IPS DF 4.7 (cell line): ENCODE data around the gene GPBAR1.
A peak's percentile ranks its signal among the peaks of the same experiment; 100 is the strongest.

Experiments
- DNase-seq: peaks from one replicate; pipeline ENCODE4 v3.0.0-alpha.2; 2013; ENCODE audit warnings: low spot score; ENCODE audit errors: extremely low read depth

The GPBAR1 gene

GRCh38 chr2:218284106-218284811, 23.4 kb downstream of the GPBAR1 start:
- DNase-seq, result no peak

DNA sequence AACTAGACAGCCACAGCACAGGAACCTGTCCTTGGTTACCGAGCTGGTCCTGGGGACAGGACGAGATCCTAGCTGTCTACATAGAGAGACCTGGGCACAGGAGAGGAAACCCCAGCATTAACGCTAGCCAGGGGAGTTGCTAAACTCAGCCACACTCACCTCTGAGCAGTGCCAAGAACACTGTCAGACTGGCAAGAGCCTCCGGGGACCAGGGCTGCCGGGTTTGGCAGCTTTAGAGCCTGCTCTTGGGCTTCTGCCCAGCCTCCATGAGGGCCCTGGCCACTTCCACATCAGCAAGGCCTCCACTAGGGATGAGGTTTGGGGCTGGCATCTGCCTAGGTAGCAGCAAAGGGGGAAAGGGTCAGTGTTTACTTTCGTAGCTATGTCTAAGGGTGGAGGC, 24.8 kb downstream of the GPBAR1 start:
- DNase-seq, result no peak

GRCh38 chr2:218286570-218287459, 26.0 kb downstream of the GPBAR1 start:
- DNase-seq, result no peak

- DNase-seq, result no peak
Measured at GRCh38 chr2:218289639-218290315, 29.0 kb downstream of the GPBAR1 start.

- DNase-seq, result no peak
Measured at GRCh38 chr2:218290316-218291261, 29.8 kb downstream of the GPBAR1 start.

DNA sequence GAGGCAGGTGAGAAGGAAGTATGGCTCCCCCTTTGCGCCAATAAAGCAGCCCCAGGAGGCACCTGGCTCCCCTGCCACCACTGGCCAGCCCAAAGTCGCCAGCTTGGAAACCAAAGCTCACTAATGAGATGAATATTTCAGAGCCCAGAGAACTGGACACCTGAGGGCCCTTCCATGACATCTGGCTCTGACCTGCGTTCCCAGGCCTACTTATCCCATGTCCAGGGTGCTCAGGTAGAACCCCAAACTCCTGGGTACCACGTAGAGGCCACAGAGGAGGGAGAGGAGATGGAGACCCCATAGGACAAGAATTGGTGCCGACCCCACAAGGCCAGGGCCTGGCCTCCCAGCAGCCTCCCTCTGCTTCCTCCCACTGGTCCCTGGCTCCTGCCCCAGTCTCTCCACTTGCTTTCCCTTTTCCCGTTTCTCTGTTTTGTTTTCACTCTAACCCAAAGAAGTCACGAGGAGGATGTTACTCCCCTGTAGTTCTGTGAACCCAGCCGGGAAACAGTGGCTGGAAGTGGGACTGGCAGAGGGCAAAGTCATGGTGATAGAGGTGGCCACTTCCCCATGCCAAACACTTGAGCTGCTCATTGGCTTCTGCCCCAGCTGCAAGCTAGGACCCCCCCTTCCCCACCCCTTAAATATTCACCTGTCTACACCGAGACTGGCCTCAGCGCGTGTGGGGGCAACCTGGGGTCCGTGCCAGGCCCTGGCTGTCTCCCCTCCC, 30.7 kb downstream of the GPBAR1 start:
- DNase-seq, result no peak

DNA sequence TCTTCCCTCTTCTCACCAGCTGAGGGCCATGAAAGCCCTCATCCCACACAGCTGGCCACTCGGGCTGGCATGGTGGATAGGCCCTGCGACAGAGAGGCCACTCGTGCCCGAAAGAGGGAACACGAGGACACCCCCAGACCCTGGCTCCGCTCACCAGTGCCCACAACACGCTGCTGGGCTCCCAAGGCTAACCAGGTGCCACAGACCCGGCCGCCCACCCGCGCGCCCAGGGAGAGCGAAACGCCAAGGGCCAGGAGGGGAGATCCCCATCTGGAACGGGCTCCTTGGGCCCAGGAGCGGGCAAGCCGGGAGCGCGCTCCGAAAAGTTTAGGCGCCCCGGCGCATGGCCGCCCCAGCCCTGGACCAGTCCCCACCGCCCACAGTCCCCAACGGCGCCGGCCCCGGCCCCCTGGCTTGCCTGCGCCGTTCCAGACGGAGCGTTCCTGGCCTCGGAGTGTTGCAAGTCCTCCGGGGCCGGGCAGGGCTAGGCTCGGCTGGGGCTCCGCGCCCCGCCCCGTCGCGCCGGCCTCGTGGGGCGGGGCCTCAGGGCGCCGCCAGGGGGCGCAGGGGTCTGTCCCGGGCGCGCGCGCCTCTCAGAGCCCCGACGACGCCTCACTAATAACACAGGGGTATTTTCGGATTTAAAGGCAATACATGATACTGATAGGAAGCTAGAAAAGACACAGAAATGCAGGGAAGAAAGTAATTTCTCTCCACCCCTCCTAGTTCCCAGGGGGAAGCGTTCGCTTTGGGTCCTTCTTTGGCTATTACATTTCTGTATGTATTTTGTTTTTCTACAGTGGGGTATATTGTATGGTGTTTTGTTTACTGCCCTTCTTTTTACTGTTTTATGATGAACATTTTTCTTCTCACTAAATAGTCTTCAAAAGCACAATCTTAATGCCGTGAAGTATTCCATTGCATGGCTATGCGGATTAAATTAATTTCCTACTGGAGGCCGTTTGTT, 31.5 kb downstream of the GPBAR1 start, which contains the start of gene TMBIM1:
Gene TMBIM1 (minus strand): TSS at position 456 of the 967 bp plus-strand sequence. CDS start 10,362 bp downstream, outside the sequence.
- no peak for DNase-seq

- no peak for DNase-seq
Measured at GRCh38 chr2:218293715-218294429, 33.1 kb downstream of the GPBAR1 start.

- no peak for DNase-seq
Measured at GRCh38 chr2:218294430-218295022, 33.7 kb downstream of the GPBAR1 start.

DNA sequence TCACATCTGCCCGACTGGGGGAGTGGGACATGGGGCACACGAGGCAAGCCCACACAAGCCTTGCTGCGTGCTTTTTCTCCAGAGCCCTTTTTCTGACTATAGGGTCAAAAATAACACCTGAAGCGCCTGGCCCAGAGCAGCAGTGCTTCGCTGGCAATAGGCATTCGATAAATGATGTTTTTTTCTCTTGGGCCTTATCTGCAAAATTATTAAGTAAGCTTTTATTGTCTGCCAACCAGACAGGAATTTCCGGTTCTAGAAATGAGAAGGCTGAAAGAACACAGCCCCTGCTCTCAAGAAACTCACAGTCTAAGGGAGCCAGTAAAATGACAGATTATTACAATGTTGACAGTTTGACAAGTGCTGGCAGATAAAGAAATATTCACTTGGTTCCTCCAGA, 34.2 kb downstream of the GPBAR1 start:
- no peak for DNase-seq

DNA sequence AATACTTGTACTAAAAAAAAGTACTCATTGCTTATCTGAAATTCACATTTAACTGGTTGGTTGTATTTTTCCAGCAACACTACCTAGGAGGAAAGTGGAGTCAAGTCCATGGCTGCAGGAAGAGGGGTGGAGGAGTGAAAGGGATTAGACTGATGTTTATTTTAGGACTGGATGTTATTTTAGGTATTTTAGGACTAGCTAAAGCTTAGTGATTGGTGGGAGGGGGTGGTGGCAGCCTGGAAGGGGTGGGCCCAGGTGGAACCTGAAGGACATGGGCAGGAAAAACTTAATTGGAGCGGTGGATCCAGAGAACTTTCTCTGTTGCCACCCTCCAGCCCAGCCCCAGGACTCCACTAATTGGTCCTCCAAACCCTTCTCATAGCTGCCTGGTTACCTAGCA, 35.4 kb downstream of the GPBAR1 start:
- no peak for DNase-seq

GRCh38 chr2:218296847-218297246, 36.0 kb downstream of the GPBAR1 start:
- DNase-seq, result no peak

- DNase-seq, result no peak
Measured at GRCh38 chr2:218298314-218298875, 37.6 kb downstream of the GPBAR1 start.

DNA sequence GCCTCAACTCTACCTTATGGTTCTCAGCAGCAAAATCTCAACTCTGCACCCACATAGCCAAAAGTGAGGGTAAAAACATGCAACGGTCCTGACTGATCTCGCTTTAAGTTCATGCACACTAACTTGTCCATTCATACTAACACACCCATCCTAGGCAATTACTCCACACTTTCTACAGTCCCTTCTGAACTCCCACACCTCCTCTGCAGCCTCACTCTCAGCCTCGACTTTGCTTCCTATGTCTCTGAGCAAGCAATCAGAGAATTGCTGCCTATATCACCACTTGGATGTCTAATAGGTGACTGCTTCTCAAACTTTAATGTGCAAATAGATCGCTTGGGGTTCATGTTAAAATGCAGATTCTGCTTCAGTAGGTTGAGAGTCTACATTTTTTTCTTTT, 39.3 kb downstream of the GPBAR1 start:
- DNase-seq, result no peak

GRCh38 chr2:218301176-218301819, 40.5 kb downstream of the GPBAR1 start:
- peak; percentile 92 for DNase-seq

GRCh38 chr2:218305383-218305782, 44.6 kb downstream of the GPBAR1 start:
- DNase-seq, result no peak
